K562 (cell line): Measurements from ENCODE around the gene HAPLN2. TPM values are rescaled to one million over a fixed set of nuclear protein-coding genes. Genes with fewer than 3 reads are reported as not detected.

Experiments used
- ATAC-seq: fragments of 200-7000 bp; cut with Tn5 transposase; 3 replicates; pipeline ENCODE4 v1.9.1; 2020; ENCODE audit warnings: moderate library complexity
- BruUV-seq: library from RNA; stranded (reverse); fragments of 400-500 nt; replicated peaks from 2 replicates; lab custom pipeline; 2021; lab: Mats Ljungman, UMichigan
- CTCF ChIA-PET: fragments of 300-600 bp; formaldehyde crosslinking; extraction: SDS; loops from one replicate; lab custom pipeline; 2021; ENCODE audit warnings: low intra/inter-chr PET ratio; lab: Yijun Ruan, JAX
- POLR2A ChIA-PET: fragments of 300-600, 350-650 bp; sonication (Branson Sonifier 250); formaldehyde crosslinking; extraction: SDS; loops from one replicate; lab custom pipeline; 2021; ENCODE audit warnings: antibody characterized with exemption, inconsistent platforms; lab: Yijun Ruan, JAX
- DNase-seq, 4 experiments: peaks; one replicate each; pipeline versions ENCODE4 v3.0.0 to v3.0.0-alpha.2; 2011 to 2018; ENCODE audit warnings: low spot score in 3 of 4, mixed read lengths in 3 of 4; ENCODE audit errors: extremely low read depth in 1 of 4
- FAIRE-seq: peaks from 2 replicates; lab custom pipeline; 2011; peaks lifted over from hg19 to GRCh38; lab: Jason Lieb, UNC
- H2AFZ ChIP-seq: 2 replicates; pipeline ENCODE4 v1.6.0; 2011; ENCODE audit warnings: low read depth, low read length, control low read depth, inconsistent platforms
- H3K27ac ChIP-seq: fragments of 200-600 bp; 3 replicates; pipeline ENCODE4 v1.8.0; 2011; ENCODE audit warnings: low read depth, mild to moderate bottlenecking, control low read depth, inconsistent platforms, low read length, moderate library complexity, mixed read lengths; ENCODE audit errors: extremely low read depth
- H3K27me3 ChIP-seq, 2 experiments: fragments of 300-600 bp in 1 of 2; 2 replicates in 1 of 2; 3 replicates in 1 of 2; pipeline versions ENCODE4 v1.6.0 to v1.8.0; 2011; ENCODE audit warnings: inconsistent platforms in 2 of 2, low read length in 2 of 2, mild to moderate bottlenecking in 1 of 2, mixed read lengths in 1 of 2, moderate library complexity in 1 of 2; ENCODE audit not compliant: control insufficient read depth in 2 of 2, insufficient read depth in 2 of 2
- H3K36me3 ChIP-seq: fragments of 300-600 bp; 3 replicates; pipeline ENCODE4 v1.8.0; 2011; ENCODE audit warnings: mild to moderate bottlenecking, low read length, inconsistent platforms; ENCODE audit not compliant: control insufficient read depth, insufficient read depth
- H3K4me1 ChIP-seq, 2 experiments: fragments of 200-600 bp in 1 of 2; replicated peaks in 1 of 2; 2 replicates in 1 of 2; 3 replicates in 1 of 2; pipeline versions ENCODE4 v1.5.1 to v1.8.0; 2011; ENCODE audit warnings: inconsistent platforms in 2 of 2, low read length in 2 of 2, mild to moderate bottlenecking in 1 of 2, mixed read lengths in 1 of 2, moderate library complexity in 1 of 2; ENCODE audit not compliant: control insufficient read depth in 2 of 2, insufficient read depth in 2 of 2
- H3K4me2 ChIP-seq: 2 replicates; pipeline ENCODE4 v1.6.1; 2011; ENCODE audit warnings: low read length, control low read depth, inconsistent platforms, mixed read lengths; ENCODE audit not compliant: insufficient read depth
- H3K4me3 ChIP-seq: fragments of 200-600 bp; sonication (generic), shearing (Covaris generic); 2 replicates; pipeline ENCODE4 v1.5.1; 2016; ENCODE audit warnings: control low read depth, inconsistent platforms
- H3K79me2 ChIP-seq: fragments of 200-600 bp; 3 replicates; pipeline ENCODE4 v1.8.0; 2011; ENCODE audit warnings: low read length, inconsistent platforms; ENCODE audit not compliant: control insufficient read depth, insufficient read depth
- H3K9ac ChIP-seq, 2 experiments: 2 replicates each; pipeline versions ENCODE4 v1.6.0 to v1.6.1; 2011; ENCODE audit warnings: low read depth in 2 of 2, low read length in 2 of 2, control low read depth in 1 of 2, inconsistent platforms in 1 of 2, mild to moderate bottlenecking in 1 of 2, mixed read lengths in 1 of 2; ENCODE audit not compliant: insufficient read depth in 1 of 2
- H3K9me1 ChIP-seq: one replicate; pipeline ENCODE4 v1.6.0; 2011; ENCODE audit warnings: inconsistent platforms, mild to moderate bottlenecking, low read length, moderate library complexity; ENCODE audit not compliant: control insufficient read depth, insufficient read depth
- H3K9me3 ChIP-seq: replicated peaks from 2 replicates; pipeline ENCODE4 v1.5.1; 2011; ENCODE audit warnings: low read depth, low read length, inconsistent platforms; ENCODE audit not compliant: control insufficient read depth, insufficient read depth
- H4K20me1 ChIP-seq: replicated peaks from 2 replicates; pipeline ENCODE4 v1.6.1; 2011; ENCODE audit warnings: low read length, inconsistent platforms, mixed read lengths; ENCODE audit not compliant: control insufficient read depth, insufficient read depth
- ETV6 ChIP-seq, 3 experiments: fragments of 150-350 bp in 1 of 3; sonication (generic) in 1 of 3; formaldehyde crosslinking in 1 of 3; IDR thresholded peaks; 2 replicates each; pipeline versions ENCODE4 v1.6.1 to v1.8.0; 2014 to 2022; ENCODE audit warnings: borderline replicate concordance in 2 of 3, low read depth in 2 of 3, antibody characterized with exemption in 1 of 3, low read length in 1 of 3, mild to moderate bottlenecking in 1 of 3, missing genetic modification reagents in 1 of 3
- MAFG ChIP-seq: fragments of 450-650 bp; conservative IDR thresholded peaks from 2 replicates; pipeline ENCODE4 v1.6.1; 2016; ENCODE audit warnings: missing genetic modification characterization, missing compliant biosample characterization
- TRIM24 ChIP-seq, 2 experiments: fragments of 450-650 bp; IDR thresholded peaks; 2 replicates each; pipeline ENCODE4 v1.6.1; 2016
- ZNF311 ChIP-seq: fragments of 250-450 bp; sonication (Bioruptor Pico); IDR thresholded peaks from 2 replicates; pipeline ENCODE4 v1.4.0; 2020; ENCODE audit warnings: mild to moderate bottlenecking, moderate library complexity
- ZNF507 ChIP-seq: conservative IDR thresholded peaks from 2 replicates; pipeline ENCODE4 v1.6.1; 2017; ENCODE audit warnings: missing genetic modification characterization, missing compliant biosample characterization
- WGBS: fragments of 100-300 bp; shearing (Covaris generic); methylation state at CpG from one replicate; pipeline ENCODE4 v1.1.6; 2016; ENCODE audit warnings: low coverage, mixed read lengths; ENCODE audit not compliant: insufficient coverage; ENCODE audit errors: missing lambda C conversion rate; 5-methylcytosine and 5-hydroxymethylcytosine counted together
- in situ Hi-C: fragments of 300-500 bp; cut with MboI; formaldehyde crosslinking; loops from 4 replicates; pipeline ENCODE4 v1.15.0; 2018; ENCODE audit warnings: inconsistent platforms, mixed read lengths
- intact Hi-C: fragments of 100-400 bp; cut with micrococcal nuclease; formaldehyde crosslinking; loops from 2 replicates; pipeline ENCODE4 v1.14.2; 2022
- polyA plus RNA-seq, 8 experiments: library from polyadenylated mRNA; depleted of rRNA in 4 of 8; stranded (reverse) in 5 of 8; unstranded in 3 of 8; fragments of >200 nt; fragmentation: Nextera tagmentation in 2 of 8; fragmentation: Illumina TruSeq in 1 of 8; extraction: Ambion mirVana in 2 of 8; extraction: Trizol in 1 of 8; gene quantifications; 2 replicates each; pipeline versions ENCODE4 v1.2.1 to v1.2.3, GENCODE V29; 2011 to 2014; ENCODE audit warnings: inconsistent platforms in 1 of 8, missing spikeins in 1 of 8
- total RNA-seq, 7 experiments: library from RNA; depleted of rRNA in 6 of 7; stranded (reverse); fragments of >200 nt in 6 of 7; fragmentation: Illumina TruSeq in 2 of 7; extraction: Trizol in 2 of 7; gene quantifications; 2 replicates each; pipeline versions ENCODE4 v1.2.1 to v1.2.3, GENCODE V29; 2011 to 2021; ENCODE audit warnings: low replicate concordance in 1 of 7
- TF ChIP-seq, protein P1 (sequence below): fragments of 450-650 bp; formaldehyde crosslinking; IDR thresholded peaks from 2 replicates; pipeline ENCODE4 v1.4.0; 2020; ENCODE audit warnings: mild to moderate bottlenecking, mixed read lengths

The HAPLN2 gene
- total and polyA plus RNA-seq, 9 of the 15 experiments (the other 6 are each of a cell fraction or from before 2014, with no cell fraction given): 0.14 to 5.2 (median 3.8) TPM; not detected in 4

DNA sequence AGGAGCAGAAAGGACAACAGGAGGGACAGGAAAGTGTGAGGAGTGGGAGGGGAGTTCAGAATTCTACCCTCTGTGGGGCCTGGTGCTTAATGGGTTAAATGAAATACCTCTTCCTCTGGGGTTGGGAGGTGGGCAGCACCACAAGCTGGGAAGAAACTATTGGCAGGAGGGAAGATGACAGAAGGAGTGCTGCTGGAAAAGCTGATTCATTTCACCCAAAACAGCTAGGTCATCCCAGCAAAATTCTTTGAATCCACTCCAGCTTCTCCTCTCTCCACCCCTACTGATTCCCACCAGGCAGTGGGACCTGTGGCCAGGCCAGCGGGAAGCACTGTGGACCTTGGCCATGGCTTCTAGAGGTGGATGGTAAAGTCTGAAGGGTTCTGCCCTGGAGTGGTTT lies 35.5 kb downstream of the HAPLN2 start:
- in situ Hi-C loops (no loop called here), intact Hi-C loops (no loop called here)
- H3K9me3 ChIP-seq: no peaks in the 10 kb centered on the region
- peaks cover 68% of the 10 kb centered on the region for H3K79me2 ChIP-seq
- no peak overlapping the region for H3K27ac ChIP-seq
- peaks cover 59% of the 10 kb centered on the region for H3K9me1 ChIP-seq
- ChIA-PET CTCF (interaction anchor here (0.7 to 1.5 kb wide), 4 partner anchors 25 to 269 kb away, joined by 3 to 8 read pairs (median 4); no protein-coding TSS in a partner anchor), POLR2A (interaction anchor here (0.7 to 1.1 kb wide), 3 partner anchors 34 to 232 kb away, joined by 3 to 4 read pairs (median 3); no protein-coding TSS in a partner anchor)
- H3K9ac ChIP-seq: peak overlapping the region in 1 of 2 experiments; percentile 11; a peak in 1 of 4 replicates
- WGBS: 100% methylated on average over 1 of the region's 1 CpG
- TF ChIP-seq MAFG (tag) (peak; percentile 43), TRIM24 (IDR thresholded peaks at IDR 0.05) (no peak), ZNF507 (tag) (no peak), ETV6 (IDR thresholded peaks at IDR 0.05; ENCODE audit: borderline replicate concordance in 1 of 2, low read depth in 2 of 2, low read length in 1 of 2) (no peak), ETV6 (CRISPR knock-in tag; IDR thresholded peaks at IDR 0.05; ENCODE audit: borderline replicate concordance) (no peak), ZNF311 (CRISPR knock-in tag) (no peak)
- TF ChIP-seq, protein P1, sequence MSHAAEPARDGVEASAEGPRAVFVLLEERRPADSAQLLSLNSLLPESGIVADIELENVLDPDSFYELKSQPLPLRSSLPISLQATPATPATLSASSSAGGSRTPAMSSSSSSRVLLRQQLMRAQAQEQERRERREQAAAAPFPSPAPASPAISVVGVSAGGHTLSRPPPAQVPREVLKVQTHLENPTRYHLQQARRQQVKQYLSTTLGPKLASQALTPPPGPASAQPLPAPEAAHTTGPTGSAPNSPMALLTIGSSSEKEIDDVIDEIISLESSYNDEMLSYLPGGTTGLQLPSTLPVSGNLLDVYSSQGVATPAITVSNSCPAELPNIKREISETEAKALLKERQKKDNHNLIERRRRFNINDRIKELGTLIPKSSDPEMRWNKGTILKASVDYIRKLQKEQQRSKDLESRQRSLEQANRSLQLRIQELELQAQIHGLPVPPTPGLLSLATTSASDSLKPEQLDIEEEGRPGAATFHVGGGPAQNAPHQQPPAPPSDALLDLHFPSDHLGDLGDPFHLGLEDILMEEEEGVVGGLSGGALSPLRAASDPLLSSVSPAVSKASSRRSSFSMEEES (CRISPR knock-in tag): no peak
- H2AFZ ChIP-seq: no peak overlapping the region
- FAIRE-seq (no peak), ATAC-seq (no peak), DNase-seq (no peak)
- H3K4me3 ChIP-seq: no peak overlapping the region
- no peak overlapping the region for H3K4me2 ChIP-seq
- H4K20me1 ChIP-seq: peaks cover 96% of the 10 kb centered on the region
- peaks cover 32 to 48% of the 10 kb centered on the region in 2 experiments for H3K4me1 ChIP-seq
- H3K27me3 ChIP-seq: no peaks in the 10 kb centered on the region
- no TSS peak for BruUV-seq
- H3K36me3 ChIP-seq: peaks cover 61% of the 10 kb centered on the region; the same call in 2 of the 3 replicates
